Suprapubic skin (tissue), 4 donors: ENCODE data around the gene PACS2.

Source experiments
- POLR2A ChIP-seq, 2 donors: fragments of 450-650 bp; IDR thresholded peaks; one replicate each; pipeline ENCODE4 v1.6.1; 2017; ENCODE audit warnings: antibody characterized with exemption in 2 of 2, mild to moderate bottlenecking in 2 of 2, moderate library complexity in 2 of 2
- POLR2AphosphoS5 ChIP-seq, 3 donors: sonication (generic); formaldehyde crosslinking; IDR thresholded peaks; one replicate each; pipeline ENCODE4 v1.6.1; 2017; ENCODE audit warnings: antibody characterized with exemption in 3 of 3
- TF ChIP-seq, protein P1 (sequence below), 2 donors: fragments of 200-600 bp in 1 of 2; fragments of 450-650 bp in 1 of 2; sonication (generic) in 1 of 2; IDR thresholded peaks; one replicate each; pipeline ENCODE4 v1.5.1; 2016 to 2019; ENCODE audit warnings: antibody characterized with exemption in 2 of 2, mild to moderate bottlenecking in 1 of 2, moderate library complexity in 1 of 2

DNA sequence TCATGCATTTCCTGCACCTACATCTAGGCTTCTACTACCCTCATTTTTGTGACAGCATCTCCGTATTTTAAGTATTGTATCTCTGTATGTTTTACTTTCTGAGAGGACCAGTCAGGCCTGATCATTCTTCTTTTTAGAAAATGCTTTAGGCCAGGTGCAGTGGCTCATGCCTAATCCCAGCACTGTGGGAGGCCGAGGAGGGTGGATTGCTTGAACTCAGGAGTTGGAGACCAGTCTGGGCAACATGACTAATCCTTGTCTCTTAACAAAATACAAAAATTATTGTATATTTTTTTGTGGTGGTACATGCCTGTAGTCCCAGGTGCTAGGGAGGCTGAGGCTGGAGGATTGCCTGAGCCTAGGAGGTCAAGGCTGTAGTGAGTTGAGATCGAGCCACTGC, 36.9 kb downstream of the PACS2 start:
- TF ChIP-seq, protein P1, sequence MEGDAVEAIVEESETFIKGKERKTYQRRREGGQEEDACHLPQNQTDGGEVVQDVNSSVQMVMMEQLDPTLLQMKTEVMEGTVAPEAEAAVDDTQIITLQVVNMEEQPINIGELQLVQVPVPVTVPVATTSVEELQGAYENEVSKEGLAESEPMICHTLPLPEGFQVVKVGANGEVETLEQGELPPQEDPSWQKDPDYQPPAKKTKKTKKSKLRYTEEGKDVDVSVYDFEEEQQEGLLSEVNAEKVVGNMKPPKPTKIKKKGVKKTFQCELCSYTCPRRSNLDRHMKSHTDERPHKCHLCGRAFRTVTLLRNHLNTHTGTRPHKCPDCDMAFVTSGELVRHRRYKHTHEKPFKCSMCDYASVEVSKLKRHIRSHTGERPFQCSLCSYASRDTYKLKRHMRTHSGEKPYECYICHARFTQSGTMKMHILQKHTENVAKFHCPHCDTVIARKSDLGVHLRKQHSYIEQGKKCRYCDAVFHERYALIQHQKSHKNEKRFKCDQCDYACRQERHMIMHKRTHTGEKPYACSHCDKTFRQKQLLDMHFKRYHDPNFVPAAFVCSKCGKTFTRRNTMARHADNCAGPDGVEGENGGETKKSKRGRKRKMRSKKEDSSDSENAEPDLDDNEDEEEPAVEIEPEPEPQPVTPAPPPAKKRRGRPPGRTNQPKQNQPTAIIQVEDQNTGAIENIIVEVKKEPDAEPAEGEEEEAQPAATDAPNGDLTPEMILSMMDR (IDR thresholded peaks at IDR 0.05), result no peak
- TF ChIP-seq POLR2A (IDR thresholded peaks at IDR 0.05) (no peak), POLR2AphosphoS5 (IDR thresholded peaks at IDR 0.05) (no peak)
